Panc1 (cell line): Measurements from ENCODE around the gene INPP4A. TPM values are rescaled to one million over a fixed set of nuclear protein-coding genes. Genes with fewer than 3 reads are reported as not detected.

Source experiments
- ATAC-seq: fragments of 200-7000 bp; cut with Tn5 transposase; 2 replicates; pipeline ENCODE4 v1.9.1; 2020; ENCODE audit warnings: mild to moderate bottlenecking, moderate library complexity
- BruUV-seq: library from RNA; stranded (reverse); fragments of 400-500 nt; replicated peaks from 2 replicates; lab custom pipeline; 2021; lab: Mats Ljungman, UMichigan
- CTCF ChIA-PET: fragments of 300-600 bp; sonication (Branson Sonifier 250); formaldehyde crosslinking; loops from one replicate; lab custom pipeline; 2022; ENCODE audit warnings: antibody characterized with exemption; lab: Charles Lee
- POLR2A ChIA-PET: fragments of 300-600 bp; sonication (Branson Sonifier 250); formaldehyde crosslinking; loops from one replicate; lab custom pipeline; 2022; ENCODE audit warnings: antibody characterized with exemption; lab: Charles Lee
- DNase-seq: peaks from one replicate; pipeline ENCODE4 v3.0.0-alpha.2; 2010; ENCODE audit warnings: low read depth, low spot score
- H3K27ac ChIP-seq: 2 replicates; pipeline ENCODE4 v1.5.1; 2011; ENCODE audit warnings: mild to moderate bottlenecking, low read length, inconsistent platforms
- H3K27me3 ChIP-seq: fragments of 200-500 bp; sonication (Bioruptor generic); 2 replicates; pipeline ENCODE4 v1.6.0; 2014; ENCODE audit warnings: low read length, inconsistent platforms; ENCODE audit not compliant: control insufficient read depth, insufficient read depth
- H3K36me3 ChIP-seq: fragments of 200-500 bp; sonication (Bioruptor generic); 2 replicates; pipeline ENCODE4 v1.5.1; 2014; ENCODE audit warnings: inconsistent platforms, mild to moderate bottlenecking, low read length, moderate library complexity; ENCODE audit not compliant: control insufficient read depth, insufficient read depth
- H3K4me1 ChIP-seq: 2 replicates; pipeline ENCODE4 v1.5.1; 2011; ENCODE audit warnings: inconsistent platforms, mild to moderate bottlenecking, low read length, moderate library complexity; ENCODE audit not compliant: control insufficient read depth, insufficient read depth
- H3K4me3 ChIP-seq, 2 experiments: 2 replicates each; pipeline ENCODE4 v1.5.1; 2011 to 2012; ENCODE audit warnings: low read depth in 2 of 2, low read length in 2 of 2, mild to moderate bottlenecking in 2 of 2, inconsistent platforms in 1 of 2, moderate library complexity in 1 of 2
- H3K9me3 ChIP-seq: fragments of 200-500 bp; sonication (Bioruptor generic); 2 replicates; pipeline ENCODE4 v1.5.1; 2014; ENCODE audit warnings: low read depth, mild to moderate bottlenecking, inconsistent platforms, low read length, moderate library complexity; ENCODE audit not compliant: control insufficient read depth, insufficient read depth
- POLR2AphosphoS5 ChIP-seq: IDR thresholded peaks from 2 replicates; pipeline ENCODE4 v1.6.1; 2012; ENCODE audit warnings: mild to moderate bottlenecking, low read depth, low read length, moderate library complexity
- SIN3A ChIP-seq: IDR thresholded peaks from 2 replicates; pipeline ENCODE4 v1.6.1; 2012; ENCODE audit warnings: low read depth, mild to moderate bottlenecking, low read length, moderate library complexity, borderline replicate concordance; ENCODE audit not compliant: insufficient read depth
- TCF7L2 ChIP-seq: IDR thresholded peaks from 2 replicates; pipeline ENCODE4 v1.6.1; 2011; ENCODE audit warnings: mild to moderate bottlenecking, low read depth, low read length, inconsistent platforms
- in situ Hi-C: cut with HindIII; loops from 2 replicates; pipeline ENCODE4 v1.10.0; 2016; ENCODE audit warnings: low sequenced_read_pairs, low pct_unique_long_range_greater_than_20kb
- intact Hi-C: fragments of 100-400 bp; cut with micrococcal nuclease; formaldehyde crosslinking; loops from one replicate; pipeline ENCODE4 v1.10.0; 2022; ENCODE audit not compliant: unreplicated experiment
- total RNA-seq: library from RNA; stranded (reverse); gene quantifications from one replicate; pipeline ENCODE4 v1.2.1, GENCODE V29; 2021; ENCODE audit not compliant: unreplicated experiment
- TF ChIP-seq, protein P1 (sequence below): fragments of 450-650 bp; IDR thresholded peaks from 2 replicates; pipeline ENCODE4 v1.5.1; 2017; ENCODE audit warnings: mild to moderate bottlenecking
- TF ChIP-seq, protein P2 (sequence below), 2 experiments: IDR thresholded peaks; 2 replicates each; pipeline ENCODE4 v1.6.1; 2011 to 2012; ENCODE audit warnings: low read depth in 2 of 2, control low read depth in 1 of 2, low read length in 1 of 2, mild to moderate bottlenecking in 1 of 2, moderate library complexity in 1 of 2; ENCODE audit not compliant: insufficient read depth in 1 of 2

The INPP4A gene
- total RNA-seq, 1 experiment from 2014 or later, result 22.9 TPM

DNA sequence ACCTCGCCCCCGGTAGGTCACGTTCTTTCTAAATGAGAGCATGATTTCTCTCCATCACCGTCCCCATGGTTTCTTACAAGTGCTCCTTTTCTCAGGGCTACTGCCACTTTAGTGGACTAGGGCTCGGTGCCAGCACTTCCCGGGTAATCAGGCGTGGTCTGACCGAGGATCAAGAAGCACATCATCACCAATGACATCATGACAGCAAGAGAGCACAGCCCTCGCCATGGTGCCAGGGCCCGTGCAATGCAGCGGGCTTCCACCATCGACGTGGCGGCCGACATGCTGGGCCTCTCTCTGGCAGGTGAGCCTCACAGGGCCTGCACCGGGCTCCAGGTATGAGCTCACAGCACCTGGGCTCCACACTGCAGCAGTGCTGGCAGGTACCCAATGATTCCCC, 75.2 kb downstream of the INPP4A start:
- Histone ChIP-seq H3K4me3 (no peak overlapping the region), H3K9me3 (no peaks in the 10 kb centered on the region), H3K36me3 (no peaks in the 10 kb centered on the region), H3K27ac (no peak overlapping the region), H3K27me3 (no peaks in the 10 kb centered on the region), H3K4me1 (peaks cover under 1% of the 10 kb centered on the region; the same call in 1 of the 2 replicates)
- intact Hi-C loops, result no loop called here
- no TSS peak for BruUV-seq
- ChIA-PET POLR2A (no interaction called here), CTCF (no interaction called here)
- DNase-seq (no peak), ATAC-seq (no peak)
- in situ Hi-C loops, result no loop called here
- TF ChIP-seq POLR2AphosphoS5 (no peak), TCF7L2 (no peak), SIN3A (no peak)
- TF ChIP-seq, protein P1, sequence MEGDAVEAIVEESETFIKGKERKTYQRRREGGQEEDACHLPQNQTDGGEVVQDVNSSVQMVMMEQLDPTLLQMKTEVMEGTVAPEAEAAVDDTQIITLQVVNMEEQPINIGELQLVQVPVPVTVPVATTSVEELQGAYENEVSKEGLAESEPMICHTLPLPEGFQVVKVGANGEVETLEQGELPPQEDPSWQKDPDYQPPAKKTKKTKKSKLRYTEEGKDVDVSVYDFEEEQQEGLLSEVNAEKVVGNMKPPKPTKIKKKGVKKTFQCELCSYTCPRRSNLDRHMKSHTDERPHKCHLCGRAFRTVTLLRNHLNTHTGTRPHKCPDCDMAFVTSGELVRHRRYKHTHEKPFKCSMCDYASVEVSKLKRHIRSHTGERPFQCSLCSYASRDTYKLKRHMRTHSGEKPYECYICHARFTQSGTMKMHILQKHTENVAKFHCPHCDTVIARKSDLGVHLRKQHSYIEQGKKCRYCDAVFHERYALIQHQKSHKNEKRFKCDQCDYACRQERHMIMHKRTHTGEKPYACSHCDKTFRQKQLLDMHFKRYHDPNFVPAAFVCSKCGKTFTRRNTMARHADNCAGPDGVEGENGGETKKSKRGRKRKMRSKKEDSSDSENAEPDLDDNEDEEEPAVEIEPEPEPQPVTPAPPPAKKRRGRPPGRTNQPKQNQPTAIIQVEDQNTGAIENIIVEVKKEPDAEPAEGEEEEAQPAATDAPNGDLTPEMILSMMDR, result no peak
- TF ChIP-seq, protein P2, sequence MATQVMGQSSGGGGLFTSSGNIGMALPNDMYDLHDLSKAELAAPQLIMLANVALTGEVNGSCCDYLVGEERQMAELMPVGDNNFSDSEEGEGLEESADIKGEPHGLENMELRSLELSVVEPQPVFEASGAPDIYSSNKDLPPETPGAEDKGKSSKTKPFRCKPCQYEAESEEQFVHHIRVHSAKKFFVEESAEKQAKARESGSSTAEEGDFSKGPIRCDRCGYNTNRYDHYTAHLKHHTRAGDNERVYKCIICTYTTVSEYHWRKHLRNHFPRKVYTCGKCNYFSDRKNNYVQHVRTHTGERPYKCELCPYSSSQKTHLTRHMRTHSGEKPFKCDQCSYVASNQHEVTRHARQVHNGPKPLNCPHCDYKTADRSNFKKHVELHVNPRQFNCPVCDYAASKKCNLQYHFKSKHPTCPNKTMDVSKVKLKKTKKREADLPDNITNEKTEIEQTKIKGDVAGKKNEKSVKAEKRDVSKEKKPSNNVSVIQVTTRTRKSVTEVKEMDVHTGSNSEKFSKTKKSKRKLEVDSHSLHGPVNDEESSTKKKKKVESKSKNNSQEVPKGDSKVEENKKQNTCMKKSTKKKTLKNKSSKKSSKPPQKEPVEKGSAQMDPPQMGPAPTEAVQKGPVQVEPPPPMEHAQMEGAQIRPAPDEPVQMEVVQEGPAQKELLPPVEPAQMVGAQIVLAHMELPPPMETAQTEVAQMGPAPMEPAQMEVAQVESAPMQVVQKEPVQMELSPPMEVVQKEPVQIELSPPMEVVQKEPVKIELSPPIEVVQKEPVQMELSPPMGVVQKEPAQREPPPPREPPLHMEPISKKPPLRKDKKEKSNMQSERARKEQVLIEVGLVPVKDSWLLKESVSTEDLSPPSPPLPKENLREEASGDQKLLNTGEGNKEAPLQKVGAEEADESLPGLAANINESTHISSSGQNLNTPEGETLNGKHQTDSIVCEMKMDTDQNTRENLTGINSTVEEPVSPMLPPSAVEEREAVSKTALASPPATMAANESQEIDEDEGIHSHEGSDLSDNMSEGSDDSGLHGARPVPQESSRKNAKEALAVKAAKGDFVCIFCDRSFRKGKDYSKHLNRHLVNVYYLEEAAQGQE (IDR thresholded peaks at IDR 0.05; ENCODE audit: insufficient read depth in 1 of 2, low read depth in 2 of 2, low read length in 1 of 2), result no peak

GRCh38 chr2:98520806-98521205, 76.1 kb downstream of the INPP4A start:
- H3K4me3 ChIP-seq, result no peak overlapping the region
- BruUV-seq, result no TSS peak
- H3K27ac ChIP-seq, result no peak overlapping the region
- ATAC-seq (no peak), DNase-seq (no peak)
- no peak for TF ChIP-seq POLR2AphosphoS5
- TF ChIP-seq, protein P2 (IDR thresholded peaks at IDR 0.05; ENCODE audit: insufficient read depth in 1 of 2, low read depth in 2 of 2, low read length in 1 of 2), result no peak
- no peak for TF ChIP-seq SIN3A
- TF ChIP-seq TCF7L2, result no peak
- TF ChIP-seq, protein P1, result no peak
- intact Hi-C loops (no loop called here), in situ Hi-C loops (no loop called here)
- H3K27me3 ChIP-seq, result no peaks in the 10 kb centered on the region
- ChIA-PET POLR2A (no interaction called here), CTCF (no interaction called here)
- no peaks in the 10 kb centered on the region for H3K9me3 ChIP-seq
- H3K36me3 ChIP-seq, result no peaks in the 10 kb centered on the region
- H3K4me1 ChIP-seq, result no peaks in the 10 kb centered on the region
